Gastroesophageal sphincter (tissue), 4 donors: ENCODE data around the gene GPR139. TPM values are rescaled to one million over a fixed set of nuclear protein-coding genes. Genes with fewer than 3 reads are reported as not detected.

ENCODE experiments used
- ATAC-seq: fragments of 150-250 bp; one replicate; pipeline ENCODE4 v1.9.1; 2016; ENCODE audit warnings: mild to moderate bottlenecking, moderate library complexity
- H3K27ac ChIP-seq, 4 donors: fragments of 200-600 bp; sonication (generic) in 3 of 4; 1 replicate in 3 of 4; 2 replicates in 1 of 4; pipeline ENCODE4 v1.5.1; 2016 to 2019
- H3K27me3 ChIP-seq: fragments of 200-600 bp; sonication (generic); one replicate; pipeline ENCODE4 v1.5.1; 2019
- H3K36me3 ChIP-seq, 2 donors: fragments of 200-600 bp; sonication (generic); one replicate each; pipeline ENCODE4 v1.5.1; 2019; ENCODE audit warnings: control low read depth in 1 of 2
- H3K4me1 ChIP-seq, 3 donors: fragments of 200-600 bp; sonication (generic); 1 replicate in 2 of 3; 2 replicates in 1 of 3; pipeline ENCODE4 v1.5.1; 2016 to 2019; ENCODE audit warnings: control low read depth in 2 of 3
- H3K4me3 ChIP-seq, 2 donors: fragments of 200-600 bp; sonication (generic); one replicate each; pipeline ENCODE4 v1.5.1; 2019; ENCODE audit warnings: mild to moderate bottlenecking in 1 of 2, moderate library complexity in 1 of 2
- H3K9me3 ChIP-seq, 3 donors: fragments of 200-600 bp; sonication (generic); one replicate each; pipeline ENCODE4 v1.5.1; 2017 to 2019; ENCODE audit warnings: control low read depth in 2 of 3
- CTCF ChIP-seq, 4 experiments: fragments of 200-600 bp in 2 of 4; fragments of 450-650 bp in 2 of 4; sonication (generic) in 1 of 4; IDR thresholded peaks; one replicate each; pipeline ENCODE4 v1.5.1; 2017 to 2019; ENCODE audit warnings: antibody characterized with exemption in 4 of 4, mild to moderate bottlenecking in 2 of 4, moderate library complexity in 2 of 4
- EP300 ChIP-seq: sonication (generic); formaldehyde crosslinking; IDR thresholded peaks from one replicate; pipeline ENCODE4 v1.6.1; 2017; ENCODE audit warnings: antibody characterized with exemption, mild to moderate bottlenecking
- POLR2A ChIP-seq, 2 donors: fragments of 450-650 bp; IDR thresholded peaks; one replicate each; pipeline ENCODE4 v1.6.1; 2017; ENCODE audit warnings: antibody characterized with exemption in 2 of 2, mild to moderate bottlenecking in 2 of 2, moderate library complexity in 1 of 2
- POLR2AphosphoS5 ChIP-seq: sonication (generic); formaldehyde crosslinking; IDR thresholded peaks from one replicate; pipeline ENCODE4 v1.6.1; 2017; ENCODE audit warnings: antibody characterized with exemption
- WGBS, 2 donors: methylation state at CpG; one replicate each; pipeline ENCODE4 v1.1.5; 2018; ENCODE audit warnings: low coverage in 1 of 2; 5-methylcytosine and 5-hydroxymethylcytosine counted together
- total RNA-seq, 4 donors: library from RNA; depleted of rRNA; stranded (reverse); fragments of >200 nt; gene quantifications; one replicate each; pipeline ENCODE4 v1.1.0, GENCODE V29; 2016

Gene GPR139
- total RNA-seq, 4 donors from 2014 or later: 0.23 TPM; not detected in 3

- H3K36me3 ChIP-seq: no peaks in the 10 kb centered on the region
- 79 to 90% methylated on average over 2 of the region's 2 CpGs for WGBS, 2 donors
- peaks cover 0 to 9% (median 0%) of the 10 kb centered on the region in 3 donors for H3K9me3 ChIP-seq
- ATAC-seq: no peak
- H3K27me3 ChIP-seq: no peaks in the 10 kb centered on the region
- TF ChIP-seq EP300: no peak
- TF ChIP-seq POLR2AphosphoS5: no peak
- no peak for TF ChIP-seq POLR2A (IDR thresholded peaks at IDR 0.05)
- TF ChIP-seq CTCF (IDR thresholded peaks at IDR 0.05): no peak
- H3K27ac ChIP-seq: no peak overlapping the region
- no peak overlapping the region for H3K4me3 ChIP-seq
- H3K4me1 ChIP-seq: no peaks in the 10 kb centered on the region
These were observed 52.7 kb downstream of the GPR139 start for GRCh38 chr16:20020976-20021375.

- Histone ChIP-seq H3K27ac (no peak overlapping the region), H3K9me3 (peaks cover 0 to 9% (median 0%) of the 10 kb centered on the region in 3 donors), H3K27me3 (no peaks in the 10 kb centered on the region), H3K4me1 (no peaks in the 10 kb centered on the region), H3K36me3 (no peaks in the 10 kb centered on the region), H3K4me3 (no peak overlapping the region)
- 38 to 71% methylated on average over 1 of the region's 1 CpG for WGBS, 2 donors
- TF ChIP-seq POLR2AphosphoS5: no peak
- no peak for TF ChIP-seq CTCF (IDR thresholded peaks at IDR 0.05)
- TF ChIP-seq EP300: no peak
- no peak for TF ChIP-seq POLR2A (IDR thresholded peaks at IDR 0.05)
- no peak for ATAC-seq
These were observed 53.6 kb downstream of the GPR139 start for GRCh38 chr16:20020083-20020482.

- TF ChIP-seq CTCF (IDR thresholded peaks at IDR 0.05) (no peak), EP300 (no peak), POLR2AphosphoS5 (no peak), POLR2A (IDR thresholded peaks at IDR 0.05) (no peak)
These were observed 57.5 kb downstream of the GPR139 start for GRCh38 chr16:20016234-20016633.

GRCh38 chr16:20004931-20005330, 68.8 kb downstream of the GPR139 start:
- H3K27ac ChIP-seq: no peak overlapping the region
- no peak overlapping the region for H3K4me3 ChIP-seq
- peaks cover 26% of the 10 kb centered on the region for H3K27me3 ChIP-seq
- TF ChIP-seq EP300: no peak
- no peak for TF ChIP-seq CTCF (IDR thresholded peaks at IDR 0.05)
- TF ChIP-seq POLR2A (IDR thresholded peaks at IDR 0.05): no peak
- no peak for TF ChIP-seq POLR2AphosphoS5
- no peaks in the 10 kb centered on the region for H3K36me3 ChIP-seq
- WGBS, 2 donors: 27 to 42% methylated on average over 2 of the region's 3 CpGs
- H3K4me1 ChIP-seq: no peaks in the 10 kb centered on the region
- ATAC-seq: no peak
- peaks cover 0 to 20% (median 0%) of the 10 kb centered on the region in 3 donors for H3K9me3 ChIP-seq

More at GRCh38 chr16:20016234-20016633, 57.5 kb downstream of the GPR139 start:
- H3K27me3 ChIP-seq: peaks cover 16% of the 10 kb centered on the region
- H3K4me1 ChIP-seq: no peaks in the 10 kb centered on the region
- H3K4me3 ChIP-seq: no peak overlapping the region
- no peak overlapping the region for H3K27ac ChIP-seq
- no peak for ATAC-seq
- WGBS, 2 donors: 43 to 48% methylated on average over 7 of the region's 7 CpGs
- peaks cover 0 to 9% (median 0%) of the 10 kb centered on the region in 3 donors for H3K9me3 ChIP-seq
- H3K36me3 ChIP-seq: no peaks in the 10 kb centered on the region

- no peak overlapping the region for H3K4me3 ChIP-seq
- H3K27me3 ChIP-seq: peaks cover 19% of the 10 kb centered on the region
- TF ChIP-seq POLR2AphosphoS5 (no peak), POLR2A (IDR thresholded peaks at IDR 0.05) (no peak), EP300 (no peak), CTCF (IDR thresholded peaks at IDR 0.05) (no peak)
- no peak overlapping the region for H3K27ac ChIP-seq
- peaks cover 0 to 14% (median 0%) of the 10 kb centered on the region in 3 donors for H3K9me3 ChIP-seq
- 90 to 100% methylated on average over 2 of the region's 2 CpGs for WGBS, 2 donors
- no peaks in the 10 kb centered on the region for H3K4me1 ChIP-seq
- H3K36me3 ChIP-seq: no peaks in the 10 kb centered on the region
- no peak for ATAC-seq
These were observed 70.8 kb downstream of the GPR139 start for GRCh38 chr16:20002936-20003335.
